Sigmoid colon (tissue), 7 donors: ENCODE measurements around the gene IL17C. TPM values are rescaled to one million over a fixed set of nuclear protein-coding genes. Genes with fewer than 3 reads are reported as not detected.

ENCODE experiments used
- DNase-seq: peaks from one replicate; pipeline ENCODE4 v3.0.0-alpha.2; 2019
- H3K27ac ChIP-seq, 4 donors: fragments of 200-600 bp; sonication (generic); one replicate each; pipeline ENCODE4 v1.5.1; 2016 to 2019; ENCODE audit warnings: mild to moderate bottlenecking in 1 of 4
- H3K27me3 ChIP-seq, 3 donors: fragments of 200-600 bp; sonication (generic); one replicate each; pipeline ENCODE4 v1.5.1; 2019; ENCODE audit warnings: mild to moderate bottlenecking in 1 of 3
- H3K36me3 ChIP-seq, 4 donors: fragments of 200-600 bp; sonication (generic); one replicate each; pipeline ENCODE4 v1.5.1; 2016 to 2019
- H3K4me1 ChIP-seq, 4 donors: fragments of 200-600 bp; sonication (generic); one replicate each; pipeline ENCODE4 v1.5.1; 2017 to 2019
- H3K4me3 ChIP-seq, 4 donors: fragments of 200-600 bp; sonication (generic); one replicate each; pipeline ENCODE4 v1.5.1; 2017 to 2019; ENCODE audit warnings: mild to moderate bottlenecking in 2 of 4, moderate library complexity in 1 of 4
- H3K9me3 ChIP-seq, 4 donors: fragments of 200-600 bp in 3 of 4; sonication (generic) in 3 of 4; one replicate each; pipeline versions ENCODE4 v1.5.1 to v1.6.1; 2013 to 2019
- CTCF ChIP-seq, 4 experiments: fragments of 450-650 bp in 3 of 4; fragments of 200-600 bp in 1 of 4; IDR thresholded peaks; one replicate each; pipeline ENCODE4 v1.5.1; 2016 to 2019; ENCODE audit warnings: antibody characterized with exemption in 4 of 4, mild to moderate bottlenecking in 3 of 4, moderate library complexity in 2 of 4
- EP300 ChIP-seq, 4 donors: sonication (generic); formaldehyde crosslinking; IDR thresholded peaks; one replicate each; pipeline ENCODE4 v1.6.1; 2017; ENCODE audit warnings: antibody characterized with exemption in 4 of 4
- POLR2A ChIP-seq, 2 donors: fragments of 450-650 bp; IDR thresholded peaks; one replicate each; pipeline ENCODE4 v1.6.1; 2016; ENCODE audit warnings: antibody characterized with exemption in 2 of 2, mild to moderate bottlenecking in 2 of 2, moderate library complexity in 2 of 2
- POLR2AphosphoS5 ChIP-seq, 4 donors: sonication (generic); formaldehyde crosslinking; IDR thresholded peaks; one replicate each; pipeline ENCODE4 v1.6.1; 2017; ENCODE audit warnings: antibody characterized with exemption in 4 of 4
- WGBS, 2 donors: extraction: QIAGEN DNeasy Blood & Tissue Kit; methylation state at CpG; one replicate each; pipeline ENCODE4 v1.1.7; 2013; 5-methylcytosine and 5-hydroxymethylcytosine counted together
- intact Hi-C: fragments of 100-400 bp; cut with DNase I; formaldehyde crosslinking; loops from one replicate; pipeline ENCODE4 v1.15.1; 2023
- polyA plus RNA-seq, 3 donors: library from polyadenylated mRNA; stranded (reverse); fragments of 200-250 nt; gene quantifications; one replicate each; pipeline ENCODE4 v1.2.3, GENCODE V29; 2013
- total RNA-seq, 4 donors: library from RNA; depleted of rRNA; stranded (reverse); fragments of >200 nt; gene quantifications; one replicate each; pipeline ENCODE4 v1.1.0, GENCODE V29; 2016
- donor health status: healthy with polysubstance abuse.
- donor health status: Bipolar disorder and iron deficiency.
- donor health status: healthy.

IL17C gene
- total and polyA plus RNA-seq, 7 donors = 0.96 TPM; not detected in 6

GRCh38 chr16:88649195-88649923 is 11.0 kb downstream of the IL17C start:
- no peak for DNase-seq
- WGBS, 2 donors = 31 to 72% methylated on average over 20 of the region's 20 CpGs
- Histone ChIP-seq H3K27me3 (peaks cover 0 to 14% (median 0%) of the 10 kb centered on the region in 3 donors), H3K27ac (peak overlapping the region in 3 of 4 donors; percentile 62 to 70 (median 67)), H3K4me3 (peak overlapping the region in 3 of 4 donors; percentile 55 to 62 (median 62)), H3K36me3 (peaks cover 0 to 23% (median 0%) of the 10 kb centered on the region in 4 donors), H3K9me3 (no peaks in the 10 kb centered on the region), H3K4me1 (peaks cover 0 to 24% (median 20%) of the 10 kb centered on the region in 4 donors)
- intact Hi-C loops = no loop called here
- TF ChIP-seq EP300 (IDR thresholded peaks at IDR 0.05) = no peak
- no peak for TF ChIP-seq POLR2AphosphoS5 (IDR thresholded peaks at IDR 0.05)
- no peak for TF ChIP-seq CTCF (IDR thresholded peaks at IDR 0.05)
- no peak for TF ChIP-seq POLR2A (IDR thresholded peaks at IDR 0.05)

- WGBS, 2 donors = 3 to 8% methylated on average over 37 of the region's 37 CpGs
- Histone ChIP-seq H3K4me1 (peaks cover 0 to 24% (median 20%) of the 10 kb centered on the region in 4 donors), H3K9me3 (no peaks in the 10 kb centered on the region), H3K27ac (peak overlapping the region; percentile 62 to 70 (median 68)), H3K36me3 (peaks cover 0 to 30% (median 3%) of the 10 kb centered on the region in 4 donors), H3K4me3 (peak overlapping the region; percentile 41 to 62 (median 58)), H3K27me3 (peaks cover 0 to 14% (median 0%) of the 10 kb centered on the region in 3 donors)
- intact Hi-C loops = no loop called here
- no peak for DNase-seq
- TF ChIP-seq POLR2AphosphoS5 (IDR thresholded peaks at IDR 0.05) (no peak), CTCF (IDR thresholded peaks at IDR 0.05) (no peak), POLR2A (IDR thresholded peaks at IDR 0.05) (no peak), EP300 (IDR thresholded peaks at IDR 0.05) (no peak)
Observed at GRCh38 chr16:88649924-88650748, 11.8 kb downstream of the IL17C start.

DNA sequence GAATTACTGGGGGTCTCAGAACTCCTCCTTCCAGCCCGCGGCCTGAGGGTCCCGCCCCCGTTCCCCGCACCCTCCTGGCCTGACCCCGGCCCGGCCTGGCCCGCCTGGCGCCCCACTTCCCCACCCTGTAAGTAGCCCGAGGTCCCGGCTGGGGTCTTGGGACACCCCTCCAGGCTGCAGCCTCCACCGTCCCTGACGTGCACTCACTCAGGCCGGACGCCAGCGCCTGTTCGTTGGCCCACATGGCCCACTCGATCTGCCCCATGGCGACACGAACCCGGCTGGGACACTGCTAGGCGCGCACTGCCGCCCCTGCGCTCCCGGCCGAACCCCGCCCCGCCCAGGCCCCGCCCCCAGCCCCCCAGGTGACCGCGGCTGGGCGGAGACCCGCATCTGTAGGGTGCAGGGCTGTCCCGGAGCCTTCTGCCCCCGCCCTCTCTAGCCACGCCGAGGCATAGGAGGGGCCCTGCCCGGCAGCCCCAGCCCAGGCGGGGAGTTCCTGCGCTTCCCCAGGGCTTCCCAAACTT is 12.4 kb downstream of the IL17C start, which contains the start of gene CYBA:
Gene CYBA, minus strand, starts transcription at position 305 of the 527 bp plus-strand sequence. Its CDS starts 40 bp downstream, at position 265.
- peak; percentile 82 for DNase-seq
- 0 to 1% methylated on average over 41 of the region's 41 CpGs for WGBS, 2 donors
- H3K27ac ChIP-seq = peak within 1 kb of the TSS; percentile 62 to 70 (median 68)
- H3K4me1 ChIP-seq = peaks cover 0 to 24% (median 20%) of the 10 kb centered on the region in 4 donors
- peaks cover 0 to 37% (median 4%) of the 10 kb centered on the region in 4 donors for H3K36me3 ChIP-seq
- H3K9me3 ChIP-seq = no peaks in the 10 kb centered on the region
- H3K27me3 ChIP-seq = peaks cover 0 to 14% (median 0%) of the 10 kb centered on the region in 3 donors
- peak within 1 kb of the TSS; percentile 41 to 62 (median 58) for H3K4me3 ChIP-seq
- no peak for TF ChIP-seq CTCF (IDR thresholded peaks at IDR 0.05)
- TF ChIP-seq EP300 (IDR thresholded peaks at IDR 0.05) = no peak
- TF ChIP-seq POLR2A (IDR thresholded peaks at IDR 0.05) = no peak
- peak in 2 of 4 donors; percentile 45 to 56 for TF ChIP-seq POLR2AphosphoS5 (IDR thresholded peaks at IDR 0.05)
- intact Hi-C loops = no loop called here

GRCh38 chr16:88651276-88651988 is 13.1 kb downstream of the IL17C start:
- Histone ChIP-seq H3K4me1 (peaks cover 0 to 24% (median 20%) of the 10 kb centered on the region in 4 donors), H3K36me3 (peaks cover 0 to 43% (median 4%) of the 10 kb centered on the region in 4 donors), H3K4me3 (peak overlapping the region; percentile 41 to 62 (median 58)), H3K27me3 (peaks cover 0 to 14% (median 0%) of the 10 kb centered on the region in 3 donors), H3K9me3 (no peaks in the 10 kb centered on the region), H3K27ac (peak overlapping the region; percentile 62 to 70 (median 68))
- WGBS, 2 donors = 33 to 46% methylated on average over 24 of the region's 24 CpGs
- intact Hi-C loops = no loop called here
- DNase-seq = no peak
- no peak for TF ChIP-seq POLR2AphosphoS5 (IDR thresholded peaks at IDR 0.05)
- TF ChIP-seq EP300 (IDR thresholded peaks at IDR 0.05) = no peak
- no peak for TF ChIP-seq POLR2A (IDR thresholded peaks at IDR 0.05)
- TF ChIP-seq CTCF (IDR thresholded peaks at IDR 0.05) = no peak
